PC-3 (cell line): ENCODE data around the gene UBA5. TPM values are rescaled to one million over a fixed set of nuclear protein-coding genes. Genes with fewer than 3 reads are reported as not detected.
A peak's percentile ranks its signal among the peaks of the same experiment; 100 is the strongest.

Experiments used
- ATAC-seq: fragments of 200-7000 bp; cut with Tn5 transposase; 2 replicates; pipeline ENCODE4 v1.9.1; 2020; ENCODE audit warnings: mild to moderate bottlenecking, moderate library complexity
- BruUV-seq: library from RNA; stranded (reverse); fragments of 400-500 nt; replicated peaks from 2 replicates; lab custom pipeline; 2021; lab: Mats Ljungman, UMichigan
- CTCF ChIA-PET: fragments of 300-600 bp; sonication (Branson Sonifier 250); formaldehyde crosslinking; loops from one replicate; lab custom pipeline; 2022; ENCODE audit warnings: antibody characterized with exemption; lab: Charles Lee
- POLR2A ChIA-PET: fragments of 300-600 bp; sonication (Branson Sonifier 250); formaldehyde crosslinking; loops from one replicate; lab custom pipeline; 2022; ENCODE audit warnings: antibody characterized with exemption; ENCODE audit not compliant: unreplicated experiment; lab: Charles Lee
- DNase-seq: peaks from one replicate; pipeline ENCODE4 v3.0.0-alpha.2; 2015
- H2AFZ ChIP-seq: fragments of 300-600 bp; sonication (generic); 2 replicates; pipeline ENCODE4 v1.6.0; 2016; ENCODE audit warnings: antibody characterized with exemption, low read length
- H3F3A ChIP-seq: fragments of 300-600 bp; sonication (generic); one replicate; pipeline ENCODE4 v1.6.0; 2017; ENCODE audit warnings: antibody characterized with exemption, low read length, control low read depth, mild to moderate bottlenecking; ENCODE audit not compliant: unreplicated experiment
- H3K27ac ChIP-seq: fragments of 300-600 bp; sonication (generic); 2 replicates; pipeline ENCODE4 v1.5.1; 2016; ENCODE audit warnings: mild to moderate bottlenecking, low read length
- H3K27me3 ChIP-seq: fragments of 300-600 bp; sonication (generic); 2 replicates; pipeline ENCODE4 v1.6.1; 2016; ENCODE audit warnings: low read length, mixed read lengths
- H3K36me3 ChIP-seq: fragments of 300-600 bp; sonication (generic); 2 replicates; pipeline ENCODE4 v1.6.1; 2016; ENCODE audit warnings: low read depth, mixed run types, low read length, mixed read lengths
- H3K4me1 ChIP-seq: fragments of 300-600 bp; sonication (generic); 2 replicates; pipeline ENCODE4 v1.5.1; 2016; ENCODE audit warnings: low read length; ENCODE audit not compliant: insufficient read depth
- H3K4me2 ChIP-seq: fragments of 300-600 bp; sonication (generic); 2 replicates; pipeline ENCODE4 v1.6.0; 2016; ENCODE audit warnings: low read length
- H3K4me3 ChIP-seq: fragments of 300-600 bp; sonication (generic); 2 replicates; pipeline ENCODE4 v1.5.1; 2016; ENCODE audit warnings: mild to moderate bottlenecking, low read length, mixed read lengths
- H3K79me2 ChIP-seq: fragments of 300-600 bp; sonication (generic); 2 replicates; pipeline ENCODE4 v1.6.1; 2017; ENCODE audit warnings: low read length, mixed read lengths
- H3K9ac ChIP-seq: fragments of 300-600 bp; sonication (generic); 2 replicates; pipeline ENCODE4 v1.6.0; 2016; ENCODE audit warnings: mild to moderate bottlenecking, low read length
- H3K9me2 ChIP-seq: fragments of 300-600 bp; sonication (generic); replicated peaks from 2 replicates; pipeline ENCODE4 v1.6.1; 2016; ENCODE audit warnings: mixed run types, low read length, mixed read lengths
- H3K9me3 ChIP-seq: fragments of 300-600 bp; sonication (generic); 2 replicates; pipeline ENCODE4 v1.6.1; 2016; ENCODE audit warnings: low read length, mixed read lengths
- H4K20me1 ChIP-seq: fragments of 300-600 bp; sonication (generic); 2 replicates; pipeline ENCODE4 v1.6.1; 2016; ENCODE audit warnings: low read length, mixed read lengths
- EZH2 ChIP-seq: fragments of 300-600 bp; sonication (generic); IDR thresholded peaks from one replicate; pipeline ENCODE4 v1.6.1; 2017; ENCODE audit warnings: antibody characterized with exemption, mild to moderate bottlenecking, low read length; ENCODE audit not compliant: unreplicated experiment
- EZH2phosphoT487 ChIP-seq: fragments of 300-600 bp; sonication (generic); IDR thresholded peaks from 2 replicates; pipeline ENCODE4 v1.6.1; 2018; ENCODE audit warnings: mild to moderate bottlenecking, antibody characterized with exemption, low read length, borderline replicate concordance
- intact Hi-C: fragments of 100-400 bp; cut with micrococcal nuclease; formaldehyde crosslinking; loops from 2 replicates; pipeline ENCODE4 v1.9.0; 2023
- total RNA-seq: library from RNA; depleted of rRNA; stranded (reverse); fragments of >200 nt; gene quantifications from 2 replicates; pipeline ENCODE4 v1.2.3, GENCODE V29; 2014
- TF ChIP-seq, protein P1 (sequence below): fragments of 300-600 bp; sonication (generic); conservative IDR thresholded peaks from 2 replicates; pipeline ENCODE4 v1.5.1; 2017; ENCODE audit warnings: antibody characterized with exemption, low read depth, mild to moderate bottlenecking, low read length

Gene UBA5
- total RNA-seq, 1 experiment from 2014 or later: 78.7 TPM

GRCh38 chr3:132654721-132655120 is 5.4 kb upstream of the UBA5 start:
- no TSS peak for BruUV-seq
- no peaks in the 10 kb centered on the region for H3K9me3 ChIP-seq
- no peaks in the 10 kb centered on the region for H3K36me3 ChIP-seq
- no peaks in the 10 kb centered on the region for H3K9me2 ChIP-seq
- DNase-seq (no peak), ATAC-seq (no peak)
- H3K4me1 ChIP-seq: peaks cover 39% of the 10 kb centered on the region
- intact Hi-C loops: no loop called here
- no peak overlapping the region for H2AFZ ChIP-seq
- H3K79me2 ChIP-seq: peaks cover 11% of the 10 kb centered on the region
- H4K20me1 ChIP-seq: no peaks in the 10 kb centered on the region
- CTCF ChIA-PET: no interaction called here
- H3K9ac ChIP-seq: no peak overlapping the region
- H3F3A ChIP-seq: peaks cover 3% of the 10 kb centered on the region
- TF ChIP-seq EZH2 (no peak), EZH2phosphoT487 (no peak)
- TF ChIP-seq, protein P1, sequence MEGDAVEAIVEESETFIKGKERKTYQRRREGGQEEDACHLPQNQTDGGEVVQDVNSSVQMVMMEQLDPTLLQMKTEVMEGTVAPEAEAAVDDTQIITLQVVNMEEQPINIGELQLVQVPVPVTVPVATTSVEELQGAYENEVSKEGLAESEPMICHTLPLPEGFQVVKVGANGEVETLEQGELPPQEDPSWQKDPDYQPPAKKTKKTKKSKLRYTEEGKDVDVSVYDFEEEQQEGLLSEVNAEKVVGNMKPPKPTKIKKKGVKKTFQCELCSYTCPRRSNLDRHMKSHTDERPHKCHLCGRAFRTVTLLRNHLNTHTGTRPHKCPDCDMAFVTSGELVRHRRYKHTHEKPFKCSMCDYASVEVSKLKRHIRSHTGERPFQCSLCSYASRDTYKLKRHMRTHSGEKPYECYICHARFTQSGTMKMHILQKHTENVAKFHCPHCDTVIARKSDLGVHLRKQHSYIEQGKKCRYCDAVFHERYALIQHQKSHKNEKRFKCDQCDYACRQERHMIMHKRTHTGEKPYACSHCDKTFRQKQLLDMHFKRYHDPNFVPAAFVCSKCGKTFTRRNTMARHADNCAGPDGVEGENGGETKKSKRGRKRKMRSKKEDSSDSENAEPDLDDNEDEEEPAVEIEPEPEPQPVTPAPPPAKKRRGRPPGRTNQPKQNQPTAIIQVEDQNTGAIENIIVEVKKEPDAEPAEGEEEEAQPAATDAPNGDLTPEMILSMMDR: no peak
- no peaks in the 10 kb centered on the region for H3K27me3 ChIP-seq
- H3K27ac ChIP-seq: peak overlapping the region; percentile 27; the same call in 1 of the 2 replicates
- H3K4me2 ChIP-seq: 0 out of 2 replicates have a peak overlapping the region, but pooled peaks have one; percentile 3
- no peak overlapping the region for H3K4me3 ChIP-seq
- POLR2A ChIA-PET: no interaction called here

- ATAC-seq (no peak), DNase-seq (no peak)
- ChIA-PET POLR2A (no interaction called here), CTCF (no interaction called here)
- H3K4me3 ChIP-seq: no peak overlapping the region
- H4K20me1 ChIP-seq: no peaks in the 10 kb centered on the region
- no peaks in the 10 kb centered on the region for H3K9me3 ChIP-seq
- TF ChIP-seq EZH2 (no peak), EZH2phosphoT487 (no peak)
- TF ChIP-seq, protein P1: no peak
- H3K9me2 ChIP-seq: no peaks in the 10 kb centered on the region
- H3K4me1 ChIP-seq: peaks cover 39% of the 10 kb centered on the region
- H3K79me2 ChIP-seq: peaks cover 14% of the 10 kb centered on the region
- intact Hi-C loops: no loop called here
- BruUV-seq: no TSS peak
- peaks cover 3% of the 10 kb centered on the region for H3F3A ChIP-seq
- H2AFZ ChIP-seq: no peak overlapping the region
- no peaks in the 10 kb centered on the region for H3K27me3 ChIP-seq
- no peak overlapping the region for H3K27ac ChIP-seq
- H3K4me2 ChIP-seq: no peak overlapping the region
- H3K9ac ChIP-seq: no peak overlapping the region
- no peaks in the 10 kb centered on the region for H3K36me3 ChIP-seq
These were observed 4.7 kb upstream of the UBA5 start for GRCh38 chr3:132655471-132655870.

DNA sequence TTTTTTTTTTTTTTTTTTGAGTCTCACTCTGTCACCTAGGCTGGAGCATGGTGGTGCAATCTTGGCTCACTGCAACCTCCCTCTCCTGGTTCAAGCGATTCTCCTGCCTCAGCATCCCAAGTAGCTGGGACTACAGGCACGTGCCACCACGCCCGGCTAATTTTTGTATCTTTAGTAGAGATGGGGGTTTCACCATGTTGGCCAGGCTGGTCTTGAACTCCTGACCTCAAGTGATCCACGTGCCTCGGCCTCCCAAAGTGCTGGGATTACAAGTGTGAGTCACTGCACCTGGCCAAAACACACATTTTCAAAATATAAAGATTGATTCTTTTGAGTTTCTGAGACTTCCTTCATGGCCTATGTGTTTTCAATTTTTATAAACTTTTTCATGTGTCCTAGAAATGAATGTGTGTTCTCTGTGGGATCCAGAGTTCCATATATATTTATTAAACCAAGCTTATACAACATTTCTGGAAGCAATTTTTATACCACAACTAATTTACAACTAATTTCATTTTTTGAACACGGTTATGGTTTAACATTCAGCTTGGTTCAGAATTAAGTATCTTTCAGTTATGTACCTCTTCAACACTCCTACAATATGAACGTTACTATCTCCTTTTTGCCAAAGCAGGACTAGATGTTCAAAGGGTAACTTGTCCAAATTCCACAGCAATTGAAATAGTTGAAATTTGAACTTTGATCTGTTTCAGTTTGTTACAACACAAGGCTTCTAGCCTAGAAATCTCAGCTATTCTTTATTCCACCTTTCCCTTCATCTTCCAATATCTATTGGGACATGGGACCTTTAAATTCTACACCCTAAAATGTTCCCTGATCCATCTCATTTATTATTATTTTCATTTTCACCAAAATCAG is 2.0 kb upstream of the UBA5 start:
- peaks cover 41% of the 10 kb centered on the region for H3K4me1 ChIP-seq
- intact Hi-C loops: no loop called here
- no peak for DNase-seq
- H3K36me3 ChIP-seq: no peaks in the 10 kb centered on the region
- no TSS peak for BruUV-seq
- H3K9ac ChIP-seq: no peak overlapping the region
- H2AFZ ChIP-seq: no peak overlapping the region
- H4K20me1 ChIP-seq: peaks cover 6% of the 10 kb centered on the region; the same call in 1 of the 2 replicates
- H3K27me3 ChIP-seq: no peaks in the 10 kb centered on the region
- H3K9me3 ChIP-seq: no peaks in the 10 kb centered on the region
- ChIA-PET CTCF (no interaction called here), POLR2A (no interaction called here)
- no peak overlapping the region for H3K27ac ChIP-seq
- TF ChIP-seq EZH2 (no peak), EZH2phosphoT487 (no peak)
- TF ChIP-seq, protein P1: no peak
- peak overlapping the region; percentile 93 for H3K4me3 ChIP-seq
- ATAC-seq: no peak
- H3F3A ChIP-seq: peaks cover 3% of the 10 kb centered on the region
- no peaks in the 10 kb centered on the region for H3K9me2 ChIP-seq
- H3K79me2 ChIP-seq: peaks cover 40% of the 10 kb centered on the region
- peak overlapping the region; percentile 93 for H3K4me2 ChIP-seq
